Measurements from ENCODE around the gene ACOT9.
"Not testable (repeated sequence)": the region's sequence is repeated elsewhere in the genome, so short reads cannot be mapped to it uniquely, and the experiment has no call there.

Gene ACOT9

GRCh38 chrX:23704673-23705206, 38.3 kb downstream of the ACOT9 start:
- DNase-seq, result no peak

GRCh38 chrX:23699636-23700194, 43.4 kb downstream of the ACOT9 start:
- DNase-seq, result peak in 13 of 56 donors; percentile 0 to 14 (median 3)

- peak in 38 of 56 donors; percentile 0 to 59 (median 6) for DNase-seq
These were observed 48.5 kb downstream of the ACOT9 start for GRCh38 chrX:23694606-23695005.

GRCh38 chrX:23692166-23692565, 50.9 kb downstream of the ACOT9 start:
- no peak for DNase-seq

- DNase-seq, result not testable (repeated sequence)
These were observed 66.6 kb downstream of the ACOT9 start for GRCh38 chrX:23676486-23676885.

- no peak for DNase-seq
These were observed 70.0 kb downstream of the ACOT9 start for GRCh38 chrX:23673108-23673507.

- no peak for DNase-seq
These were observed 72.5 kb downstream of the ACOT9 start for GRCh38 chrX:23670528-23670927.

GRCh38 chrX:23668335-23668734, 74.7 kb downstream of the ACOT9 start:
- no peak for DNase-seq

- DNase-seq, result peak; percentile 4 to 89 (median 72)
These were observed 75.6 kb downstream of the ACOT9 start, which contains the start of gene PRDX4 for GRCh38 chrX:23667239-23668177. Gene PRDX4, plus strand, starts transcription at chrX:23667493. Its CDS starts 78 bp downstream, at chrX:23667571.

GRCh38 chrX:23666282-23666681, 76.8 kb downstream of the ACOT9 start:
- DNase-seq, result no peak

GRCh38 chrX:23664496-23664895, 78.6 kb downstream of the ACOT9 start:
- DNase-seq, result no peak

GRCh38 chrX:23662853-23663252, 80.2 kb downstream of the ACOT9 start:
- DNase-seq, result no peak

GRCh38 chrX:23662187-23662586, 80.9 kb downstream of the ACOT9 start:
- DNase-seq, result no peak

GRCh38 chrX:23661671-23662070, 81.4 kb downstream of the ACOT9 start:
- no peak for DNase-seq

GRCh38 chrX:23660766-23661132, 82.3 kb downstream of the ACOT9 start:
- DNase-seq, result no peak

GRCh38 chrX:23660083-23660765, 82.9 kb downstream of the ACOT9 start:
- not testable (repeated sequence) for DNase-seq

- DNase-seq, result no peak
These were observed 83.7 kb downstream of the ACOT9 start for GRCh38 chrX:23659339-23659738.

GRCh38 chrX:23656684-23657083, 86.4 kb downstream of the ACOT9 start:
- DNase-seq, result no peak

GRCh38 chrX:23656091-23656490, 87.0 kb downstream of the ACOT9 start:
- no peak for DNase-seq
